AG04449 (cell line): Measurements from ENCODE around the gene KLHL26.

Source experiments
- CTCF ChIA-PET: fragments of 350-600 bp; formaldehyde crosslinking; extraction: SDS; loops from one replicate; lab custom pipeline; 2021; ENCODE audit warnings: antibody characterized with exemption; lab: Yijun Ruan, JAX
- POLR2A ChIA-PET: fragments of 400-600, 350-600 bp; formaldehyde crosslinking; extraction: SDS; loops from one replicate; lab custom pipeline; 2020; ENCODE audit warnings: antibody characterized with exemption, inconsistent platforms; lab: Yijun Ruan, JAX
- DNase-seq: peaks from one replicate; pipeline ENCODE4 v3.0.0-alpha.2; 2010; ENCODE audit warnings: low read depth, low spot score
- H3K4me3 ChIP-seq: 2 replicates; pipeline ENCODE4 v1.5.1; 2011; ENCODE audit warnings: low read depth, mild to moderate bottlenecking, control low read depth, low read length
- TF ChIP-seq, protein P1 (sequence below): IDR thresholded peaks from one replicate; pipeline ENCODE4 v1.5.1; 2011; ENCODE audit warnings: mild to moderate bottlenecking, moderate library complexity, low read length, control low read depth, inconsistent platforms; ENCODE audit not compliant: insufficient read depth; ENCODE audit errors: missing control alignments

The KLHL26 gene

DNA sequence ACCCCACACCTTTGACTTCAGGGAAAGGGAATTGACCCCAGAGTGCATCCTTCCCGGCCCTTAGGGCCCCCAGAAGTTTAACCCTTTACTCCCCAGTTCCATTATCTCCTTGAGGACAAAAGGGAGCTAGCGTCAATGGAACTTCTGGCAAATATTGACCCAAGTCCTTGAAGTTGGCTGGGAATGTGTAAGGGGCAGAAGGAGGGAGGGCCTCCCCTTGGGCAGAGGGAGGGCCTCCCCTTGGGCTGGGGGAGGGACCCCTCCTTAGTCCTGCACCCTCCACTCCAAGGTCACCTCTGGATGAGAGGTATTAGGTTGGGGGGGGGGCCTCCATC, 27.1 kb upstream of the KLHL26 start:
- TF ChIP-seq, protein P1, sequence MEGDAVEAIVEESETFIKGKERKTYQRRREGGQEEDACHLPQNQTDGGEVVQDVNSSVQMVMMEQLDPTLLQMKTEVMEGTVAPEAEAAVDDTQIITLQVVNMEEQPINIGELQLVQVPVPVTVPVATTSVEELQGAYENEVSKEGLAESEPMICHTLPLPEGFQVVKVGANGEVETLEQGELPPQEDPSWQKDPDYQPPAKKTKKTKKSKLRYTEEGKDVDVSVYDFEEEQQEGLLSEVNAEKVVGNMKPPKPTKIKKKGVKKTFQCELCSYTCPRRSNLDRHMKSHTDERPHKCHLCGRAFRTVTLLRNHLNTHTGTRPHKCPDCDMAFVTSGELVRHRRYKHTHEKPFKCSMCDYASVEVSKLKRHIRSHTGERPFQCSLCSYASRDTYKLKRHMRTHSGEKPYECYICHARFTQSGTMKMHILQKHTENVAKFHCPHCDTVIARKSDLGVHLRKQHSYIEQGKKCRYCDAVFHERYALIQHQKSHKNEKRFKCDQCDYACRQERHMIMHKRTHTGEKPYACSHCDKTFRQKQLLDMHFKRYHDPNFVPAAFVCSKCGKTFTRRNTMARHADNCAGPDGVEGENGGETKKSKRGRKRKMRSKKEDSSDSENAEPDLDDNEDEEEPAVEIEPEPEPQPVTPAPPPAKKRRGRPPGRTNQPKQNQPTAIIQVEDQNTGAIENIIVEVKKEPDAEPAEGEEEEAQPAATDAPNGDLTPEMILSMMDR: no peak
- H3K4me3 ChIP-seq: no peak overlapping the region
- DNase-seq: no peak
- CTCF ChIA-PET: interaction anchor here (1.0 kb wide), 1 partner anchor 15 kb away, joined by 4 read pairs; no protein-coding TSS in a partner anchor
- POLR2A ChIA-PET: no interaction called here

DNA sequence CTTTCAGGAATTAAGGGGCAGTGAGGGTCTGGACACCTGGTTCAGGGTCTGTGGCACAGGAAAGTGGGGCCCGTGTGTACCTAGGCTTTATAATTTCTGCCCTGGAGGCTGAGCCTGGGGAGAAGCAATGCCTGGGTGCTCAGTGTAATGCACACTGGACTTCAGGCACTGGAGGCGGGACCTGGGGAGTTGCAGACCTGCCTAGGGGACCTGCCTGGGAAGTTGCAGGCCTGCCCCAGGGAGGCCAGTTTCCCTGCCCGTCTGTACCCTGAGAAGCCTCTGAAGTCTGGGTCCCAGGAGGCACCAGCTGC, 26.6 kb upstream of the KLHL26 start:
- no peak for DNase-seq
- ChIA-PET POLR2A (no interaction called here), CTCF (interaction anchor here (1.0 kb wide), 1 partner anchor 16 kb away, joined by 4 read pairs; no protein-coding TSS in a partner anchor)
- no peak overlapping the region for H3K4me3 ChIP-seq
- TF ChIP-seq, protein P1: no peak

DNA sequence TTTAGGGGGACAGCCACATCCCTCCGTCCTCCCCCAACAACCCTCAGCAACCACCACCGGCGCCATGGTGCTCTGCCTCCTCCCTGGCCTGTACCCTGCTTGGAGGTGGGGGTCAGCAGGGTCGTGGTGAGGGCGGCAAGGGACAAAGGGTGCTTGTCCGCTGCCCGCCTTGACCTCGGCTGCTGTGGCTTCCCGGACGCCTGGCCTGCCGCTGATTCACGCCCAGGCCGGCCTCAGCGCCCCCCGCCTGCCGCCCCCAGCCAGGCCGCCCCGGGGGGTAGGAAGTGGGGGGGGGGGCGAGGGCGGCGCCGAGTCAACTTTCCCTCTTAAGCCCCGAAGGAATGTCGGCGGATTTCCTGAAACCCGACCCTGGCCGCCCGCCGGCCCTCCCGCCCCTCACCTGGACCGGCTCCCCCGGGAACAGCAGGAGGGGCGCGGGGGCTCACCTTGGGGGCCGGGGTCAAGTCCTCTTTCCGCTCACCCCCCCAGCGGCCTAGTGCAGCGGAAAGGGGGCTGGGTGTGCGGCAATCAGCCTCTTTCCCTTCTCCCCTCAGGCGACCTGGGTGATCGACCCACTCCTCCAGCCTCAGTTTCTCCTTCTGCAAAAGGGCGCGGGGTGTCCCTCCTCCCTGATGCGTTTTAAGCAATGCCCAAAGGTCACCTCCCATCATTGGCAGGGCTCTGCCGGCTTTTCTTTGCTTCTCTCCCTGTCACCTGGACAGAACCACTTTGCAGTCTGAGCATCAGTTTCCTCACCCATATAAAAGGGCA, 26.1 kb upstream of the KLHL26 start:
- no peak for DNase-seq
- CTCF ChIA-PET: no interaction called here

DNA sequence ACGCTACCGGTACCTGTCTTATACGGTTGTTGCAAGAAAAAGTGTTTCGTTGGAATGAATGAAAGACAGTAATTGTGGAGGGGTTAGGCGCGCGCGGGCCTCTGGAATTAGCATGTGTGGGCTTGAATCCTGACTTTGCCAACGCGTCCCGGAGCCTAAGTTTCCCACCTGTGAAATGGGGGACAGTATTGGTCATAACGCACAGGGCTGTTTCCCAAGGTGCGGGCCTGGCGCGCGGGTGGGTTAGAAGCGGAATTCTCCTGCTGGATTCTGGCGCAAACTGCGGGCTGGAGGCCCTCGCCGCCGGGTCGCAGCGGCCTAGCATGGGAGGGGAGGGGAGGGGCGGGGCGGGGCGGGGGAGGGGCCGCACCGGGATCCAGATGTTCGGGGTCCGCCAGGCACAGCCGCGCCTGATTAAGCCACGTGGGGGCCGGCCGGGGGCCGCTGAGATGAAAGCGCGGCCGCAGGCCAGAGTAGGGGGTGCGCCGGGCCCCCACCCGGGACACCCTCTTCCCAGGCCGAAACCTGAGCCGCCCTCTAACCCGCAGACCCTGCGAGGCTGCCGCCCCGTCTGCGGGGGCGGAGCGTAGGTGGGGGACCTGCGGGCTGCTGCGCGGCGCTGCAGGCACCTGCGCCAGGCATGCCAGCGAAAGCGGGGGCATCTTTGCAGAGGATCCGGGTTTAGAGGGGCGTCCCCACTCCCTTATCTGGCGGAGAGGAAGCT, 25.3 kb upstream of the KLHL26 start:
- H3K4me3 ChIP-seq: no peak overlapping the region
- DNase-seq: no peak
- POLR2A ChIA-PET: no interaction called here
- TF ChIP-seq, protein P1: no peak
- CTCF ChIA-PET: interaction anchor here (0.6 to 3.5 kb wide), 2 partner anchors 17 to 20 kb away, joined by 4 to 16 read pairs; no protein-coding TSS in a partner anchor

More for the DNA sequence above, 26.1 kb upstream of the KLHL26 start:
- POLR2A ChIA-PET: no interaction called here
- no peak overlapping the region for H3K4me3 ChIP-seq
- TF ChIP-seq, protein P1: no peak

DNA sequence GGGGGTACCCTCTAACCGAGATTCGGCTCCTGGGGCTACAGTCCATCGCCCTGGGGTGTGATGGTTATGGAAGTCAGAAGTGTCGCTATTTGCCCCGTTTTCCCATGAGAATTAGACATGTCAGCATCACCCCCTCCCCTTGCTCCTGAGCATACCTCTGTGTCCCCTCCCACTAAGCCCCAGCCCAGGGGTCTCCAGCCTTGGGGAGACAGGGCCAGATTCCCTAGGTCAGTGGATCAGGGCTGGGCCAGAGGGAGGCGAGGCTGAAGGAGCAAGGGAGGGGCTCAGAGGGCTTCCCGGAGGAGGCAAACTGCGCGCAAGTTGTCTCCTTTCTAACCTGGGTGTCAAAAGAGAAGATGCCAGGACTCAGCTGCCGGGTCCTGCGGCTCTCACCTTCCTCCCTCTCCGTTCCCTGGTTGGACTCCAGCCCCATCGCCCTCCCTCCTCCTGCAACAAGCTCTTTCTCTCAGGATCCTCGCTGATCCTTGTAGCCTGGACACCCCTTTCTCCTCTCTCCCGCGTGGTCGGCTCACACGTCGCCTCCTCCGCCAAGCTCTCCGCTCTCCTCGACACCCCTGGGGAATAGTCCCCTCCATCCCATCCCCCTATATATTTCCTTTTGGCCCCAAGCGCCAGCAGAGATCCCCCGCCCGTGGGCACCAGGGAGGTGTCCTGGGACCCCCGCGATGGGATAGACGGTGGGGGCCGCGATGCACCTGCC, 24.6 kb upstream of the KLHL26 start:
- TF ChIP-seq, protein P1: no peak
- POLR2A ChIA-PET: no interaction called here
- CTCF ChIA-PET: interaction anchor here (0.6 to 3.5 kb wide), 2 partner anchors 18 to 21 kb away, joined by 4 to 16 read pairs; no protein-coding TSS in a partner anchor
- peak overlapping the region; percentile 48 for H3K4me3 ChIP-seq
- no peak for DNase-seq
